ENCODE measurements around the gene STUB1. TPM values are rescaled to one million over a fixed set of nuclear protein-coding genes. Genes with fewer than 3 reads are reported as not detected.
A peak's percentile ranks its signal among the peaks of the same experiment; 100 is the strongest.

Gene STUB1
- total and polyA plus RNA-seq, 2 of the 8 experiments (the other 6 are each of a cell fraction or from before 2014, with no cell fraction given) = 89.9 to 103 TPM

- TF ChIP-seq SP1 (IDR thresholded peaks at IDR 0.05; ENCODE audit: low read depth, low read length) (peak; percentile 55; the same call in 1 of the 2 replicates), BRCA1 (IDR thresholded peaks at IDR 0.05; ENCODE audit: low read depth, low read length) (no peak), ZNF274 (IDR thresholded peaks at IDR 0.05; ENCODE audit: borderline replicate concordance, extremely low read depth, low read length) (no peak), KDM1A (IDR thresholded peaks at IDR 0.05; ENCODE audit: borderline replicate concordance, low read length) (no peak), HDAC2 (IDR thresholded peaks at IDR 0.05; ENCODE audit: borderline replicate concordance in 1 of 2, low read depth in 2 of 2, low read length in 2 of 2) (no peak), SRF (IDR thresholded peaks at IDR 0.05; ENCODE audit: low read depth, low read length) (no peak), FOSL1 (IDR thresholded peaks at IDR 0.05; ENCODE audit: insufficient read depth, low read depth, low read length) (no peak), TBP (IDR thresholded peaks at IDR 0.05; ENCODE audit: low read depth, low read length) (peak; percentile 80), TAF1 (IDR thresholded peaks at IDR 0.05; ENCODE audit: low read depth, low read length) (peak; percentile 92), CHD1 (IDR thresholded peaks at IDR 0.05; ENCODE audit: low read depth, low read length) (no peak), SP2 (IDR thresholded peaks at IDR 0.05; ENCODE audit: low read length) (peak; percentile 32; the same call in 1 of the 2 replicates), GABPA (IDR thresholded peaks at IDR 0.05; ENCODE audit: borderline replicate concordance, insufficient read depth, low read length) (peak; percentile 91), CHD2 (IDR thresholded peaks at IDR 0.05; ENCODE audit: low read length) (peak; percentile 60; the same call in 1 of the 2 replicates), POU5F1 (IDR thresholded peaks at IDR 0.05; ENCODE audit: low read depth, low read length) (no peak), CTBP2 (IDR thresholded peaks at IDR 0.05; ENCODE audit: borderline replicate concordance, insufficient read depth, insufficient read length, low read length) (no peak), NANOG (IDR thresholded peaks at IDR 0.05; ENCODE audit: insufficient read depth, low read depth, low read length, poor library complexity, severe bottlenecking) (no peak), HDAC6 (IDR thresholded peaks at IDR 0.05; ENCODE audit: low read depth, low read length) (no peak), E2F6 (IDR thresholded peaks at IDR 0.05) (peak; percentile 92), YY1 (IDR thresholded peaks at IDR 0.05; ENCODE audit: low read depth, low read length) (peak; percentile 89), SIN3A (conservative IDR thresholded peaks at IDR 0.05 in 1 of 2, IDR thresholded peaks at IDR 0.05 in 1 of 2; ENCODE audit: low read depth in 1 of 2, low read length in 2 of 2) (peak in 1 of 2 experiments; percentile 96; a peak in 2 of 4 replicates)
- TF ChIP-seq, protein P1, sequence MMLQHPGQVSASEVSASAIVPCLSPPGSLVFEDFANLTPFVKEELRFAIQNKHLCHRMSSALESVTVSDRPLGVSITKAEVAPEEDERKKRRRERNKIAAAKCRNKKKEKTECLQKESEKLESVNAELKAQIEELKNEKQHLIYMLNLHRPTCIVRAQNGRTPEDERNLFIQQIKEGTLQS (IDR thresholded peaks at IDR 0.05; ENCODE audit: insufficient read depth, low read depth, low read length) = no peak
Observed at GRCh38 chr16:684071-684794, 4.0 kb downstream of the STUB1 start, which contains the start of gene JMJD8 (continued).
